ENCODE results near the gene OXT. TPM values are rescaled to one million over a fixed set of nuclear protein-coding genes. Genes with fewer than 3 reads are reported as not detected.

OXT gene
- not detected in 2 replicates for total RNA-seq

GRCh38 chr20:3071610-3072529 lies at the start of gene OXT:
OXT (plus strand) TSS chr20:3071620; CDS start chr20:3071656, 36 bp downstream.

DNA sequence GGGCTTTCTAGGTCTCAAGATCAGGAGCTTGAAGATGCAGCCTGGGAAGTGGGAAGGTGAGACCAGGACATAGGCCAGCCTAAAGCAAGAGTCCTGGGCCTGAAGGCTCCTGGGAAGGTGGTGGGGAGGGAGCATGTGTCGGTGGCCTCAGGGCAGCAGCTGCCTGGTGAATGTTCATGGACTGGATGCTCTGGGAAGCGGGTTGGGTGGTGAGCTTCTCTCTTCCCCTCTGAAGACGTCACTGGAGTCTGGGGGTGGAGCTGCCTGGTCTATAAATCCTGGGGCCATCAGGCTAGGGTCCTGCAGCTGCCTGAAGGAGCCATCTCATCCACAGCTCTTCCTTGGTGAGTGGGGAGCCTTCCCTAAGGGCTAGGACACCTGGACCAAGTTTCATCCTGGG lies 28.1 kb upstream of the OXT start, which contains the start of gene GNRH2:
GNRH2 (plus strand) TSS at position 301 of the 400 bp plus-strand sequence. CDS start 793 bp downstream, outside the sequence.

DNA sequence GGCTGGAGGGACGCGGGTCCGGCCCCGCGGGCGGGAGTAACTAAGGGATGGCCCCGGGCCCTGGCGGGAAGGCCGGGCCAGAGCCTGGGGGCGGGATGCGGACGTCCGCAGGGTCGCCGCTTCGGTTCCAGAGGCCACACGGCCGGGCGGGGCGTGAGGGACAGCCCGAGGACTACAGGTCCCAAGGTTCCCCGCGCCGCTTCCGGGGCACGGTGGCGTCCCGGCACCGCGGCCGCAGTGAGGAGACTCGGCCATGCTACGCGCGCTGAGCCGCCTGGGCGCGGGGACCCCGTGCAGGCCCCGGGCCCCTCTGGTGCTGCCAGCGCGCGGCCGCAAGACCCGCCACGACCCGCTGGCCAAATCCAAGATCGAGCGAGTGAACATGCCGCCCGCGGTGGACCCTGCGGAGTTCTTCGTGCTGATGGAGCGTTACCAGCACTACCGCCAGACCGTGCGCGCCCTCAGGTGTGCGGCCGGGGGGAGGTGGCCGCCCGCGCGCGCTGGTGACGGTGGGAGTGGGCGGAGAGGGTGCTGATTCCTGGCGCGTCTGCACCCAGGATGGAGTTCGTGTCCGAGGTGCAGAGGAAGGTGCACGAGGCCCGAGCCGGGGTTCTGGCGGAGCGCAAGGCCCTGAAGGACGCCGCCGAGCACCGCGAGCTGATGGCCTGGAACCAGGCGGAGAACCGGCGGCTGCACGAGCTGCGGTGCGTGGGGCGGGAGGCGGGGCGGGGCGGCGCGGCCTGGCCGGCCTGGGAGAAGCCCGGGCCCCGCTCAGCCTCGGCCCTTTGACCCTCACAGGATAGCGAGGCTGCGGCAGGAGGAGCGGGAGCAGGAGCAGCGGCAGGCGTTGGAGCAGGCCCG lies 25.4 kb upstream of the OXT start, which contains the start of gene MRPS26:
MRPS26 (plus strand) TSS at position 237 of the 861 bp plus-strand sequence; CDS start at position 254, 17 bp downstream.

GRCh38 chr20:3084283-3084985 lies 13.0 kb downstream of the OXT start, which contains the start of gene AVP:
AVP (minus strand) TSS chr20:3084724; CDS start chr20:3084674, 50 bp downstream.

Other genes starting within 250 kb of the OXT start
- gene PCED1A, start 231.0 kb upstream of the OXT start, total RNA-seq = 24.0 and 48.8 TPM in 2 replicates
- 60.9 and 61.9 TPM in 2 replicates for gene VPS16, start 230.9 kb upstream of the OXT start, total RNA-seq
- gene PTPRA, start 198.1 kb upstream of the OXT start, total RNA-seq = 36.2 and 38.4 TPM in 2 replicates
- 0.15 and 0.50 TPM in 2 replicates for gene GNRH2, start 28.0 kb upstream of the OXT start, total RNA-seq
- gene MRPS26, start 25.6 kb upstream of the OXT start, total RNA-seq = 31.4 and 32.7 TPM in 2 replicates
- not detected in 2 replicates for gene AVP, start 13.1 kb downstream of the OXT start, total RNA-seq
- 11.4 and 11.5 TPM in 2 replicates for gene FASTKD5, start 88.2 kb downstream of the OXT start, total RNA-seq
- 3.9 and 4.5 TPM in 2 replicates for gene UBOX5, start 88.2 kb downstream of the OXT start, total RNA-seq
- 4.5 and 10.4 TPM in 2 replicates for gene LZTS3, start 101.9 kb downstream of the OXT start, total RNA-seq
- 23.0 and 33.4 TPM in 2 replicates for gene DDRGK1, start 133.1 kb downstream of the OXT start, total RNA-seq
- gene ITPA, start 137.9 kb downstream of the OXT start, total RNA-seq = 34.7 and 38.1 TPM in 2 replicates
- 0.44 and 1.8 TPM in 2 replicates for gene SLC4A11, start 167.6 kb downstream of the OXT start, total RNA-seq